ENCODE data around the gene NUP54. TPM values are rescaled to one million over a fixed set of nuclear protein-coding genes. Genes with fewer than 3 reads are reported as not detected.
A peak's percentile ranks its signal among the peaks of the same experiment; 100 is the strongest.

The NUP54 gene
- total RNA-seq, 1 donor from 2014 or later, result 28.5 TPM

DNA sequence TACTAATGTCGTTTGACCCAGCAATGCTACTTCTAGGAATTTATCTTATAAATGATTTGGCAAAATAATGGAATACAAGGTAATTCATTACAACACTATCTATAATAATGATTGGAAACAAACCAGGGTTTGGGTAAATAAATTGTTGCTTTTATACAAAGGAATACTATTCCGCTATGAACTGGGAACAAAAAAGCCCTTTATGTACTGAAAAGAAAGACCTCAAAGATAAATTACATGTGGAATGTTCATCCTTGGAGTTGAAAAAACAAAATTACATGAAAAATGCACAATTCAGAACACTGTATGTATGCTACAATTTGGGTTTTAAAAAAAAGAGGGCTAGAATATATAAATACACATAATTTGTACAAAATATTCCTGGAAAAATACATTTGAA is 5.2 kb upstream of the NUP54 start:
- no peak for DNase-seq (ENCODE audit: extremely low read depth, low read depth, low spot score)

DNA sequence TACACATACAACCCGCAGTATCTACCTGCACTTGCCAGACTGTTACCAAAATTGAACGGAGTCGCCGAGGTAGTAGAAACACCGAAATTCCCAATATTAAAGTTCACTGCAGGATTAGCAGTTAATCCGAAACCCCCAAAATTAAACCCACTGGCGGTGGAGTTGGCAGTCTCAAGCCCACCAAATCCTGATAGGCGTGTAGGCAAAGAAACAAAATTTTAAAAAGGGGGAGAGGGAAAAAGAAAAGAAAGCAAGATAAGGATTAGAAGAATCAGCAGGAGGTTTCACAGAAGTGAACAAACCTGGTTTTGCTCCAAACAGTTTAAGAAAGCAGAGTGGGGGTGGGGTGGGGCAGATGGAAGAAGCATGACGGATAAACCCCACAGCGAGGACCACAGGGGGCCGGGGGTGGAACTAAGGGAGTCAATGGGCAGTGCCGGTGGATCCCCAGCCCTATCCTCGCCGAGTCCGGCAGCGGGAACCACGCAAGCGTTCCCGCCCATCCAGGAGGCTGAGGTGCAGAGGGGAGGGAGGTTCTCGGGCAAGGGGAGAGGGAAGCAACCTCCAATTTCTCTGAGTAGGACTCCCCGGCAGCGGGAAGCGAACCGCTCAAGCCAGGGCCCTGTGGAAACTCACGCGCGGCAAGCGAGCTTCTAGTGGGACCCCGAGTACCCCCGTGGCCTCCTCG is 599 bp downstream of the NUP54 start:
- no peak for DNase-seq (ENCODE audit: extremely low read depth, low read depth, low spot score)

- DNase-seq (ENCODE audit: extremely low read depth, low read depth, low spot score), result no peak
Measured at GRCh38 chr4:76144546-76144945, 3.7 kb downstream of the NUP54 start.

DNA sequence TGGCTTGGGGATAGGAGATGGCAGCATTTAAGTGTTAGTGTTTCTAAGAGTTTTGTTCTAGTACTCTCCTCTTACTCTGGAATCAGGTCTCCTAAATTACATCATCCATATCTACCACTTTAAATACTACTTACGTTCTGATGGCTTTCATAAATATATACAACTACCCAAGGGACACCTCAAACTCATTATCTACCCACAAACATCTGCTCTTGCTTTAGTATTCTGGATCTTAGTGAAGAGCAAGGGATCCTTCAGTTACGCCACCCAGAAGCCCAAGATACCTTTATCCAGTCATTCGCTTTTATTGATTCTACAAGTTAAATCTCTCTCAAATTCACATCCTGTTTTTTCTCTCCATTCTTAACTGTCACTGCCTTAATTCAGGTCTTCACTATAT is 7.0 kb downstream of the NUP54 start:
- no peak for DNase-seq (ENCODE audit: extremely low read depth, low read depth, low spot score)

DNA sequence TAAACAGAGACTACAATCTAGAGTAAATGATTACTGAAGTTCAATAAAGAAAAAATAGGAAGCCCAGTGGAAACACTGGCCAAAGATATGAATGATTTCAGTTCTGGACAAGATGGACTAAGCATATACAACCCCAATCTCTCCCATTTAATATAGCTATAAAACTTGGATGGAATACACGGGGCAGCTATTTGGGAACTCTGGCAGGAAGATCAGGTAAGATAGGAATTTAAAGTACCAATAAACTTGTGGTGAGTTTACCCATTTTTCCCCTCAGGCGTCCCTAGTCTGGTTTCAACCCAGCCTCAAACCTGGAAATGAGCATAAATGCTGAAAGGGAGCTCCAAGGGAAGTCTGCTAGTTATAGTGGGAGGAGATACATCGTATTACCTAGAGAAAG is 20.4 kb downstream of the NUP54 start:
- DNase-seq (ENCODE audit: extremely low read depth, low read depth, low spot score), result no peak

DNA sequence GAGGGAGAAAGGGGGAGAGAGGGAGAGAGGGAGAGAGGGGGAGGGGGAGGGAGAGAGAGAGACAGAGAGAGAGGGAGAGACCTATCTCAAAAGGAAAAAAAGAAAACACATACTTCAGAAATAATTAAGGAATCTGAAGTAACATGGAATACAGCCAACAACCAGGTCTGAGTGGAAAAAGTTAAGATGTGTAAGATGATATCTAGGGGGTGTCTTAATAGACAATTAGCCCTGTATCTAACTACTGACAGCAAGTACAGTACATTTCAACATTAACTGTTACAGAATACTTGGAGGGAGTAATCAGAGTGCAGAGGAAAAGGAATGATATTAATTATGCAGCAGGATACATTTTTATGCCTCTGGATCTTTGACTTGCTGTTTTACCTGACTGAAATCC is 22.4 kb downstream of the NUP54 start:
- DNase-seq (ENCODE audit: extremely low read depth, low read depth, low spot score), result no peak

GRCh38 chr4:76120199-76120598 is 28.0 kb downstream of the NUP54 start:
- DNase-seq (ENCODE audit: extremely low read depth, low read depth, low spot score), result no peak

DNA sequence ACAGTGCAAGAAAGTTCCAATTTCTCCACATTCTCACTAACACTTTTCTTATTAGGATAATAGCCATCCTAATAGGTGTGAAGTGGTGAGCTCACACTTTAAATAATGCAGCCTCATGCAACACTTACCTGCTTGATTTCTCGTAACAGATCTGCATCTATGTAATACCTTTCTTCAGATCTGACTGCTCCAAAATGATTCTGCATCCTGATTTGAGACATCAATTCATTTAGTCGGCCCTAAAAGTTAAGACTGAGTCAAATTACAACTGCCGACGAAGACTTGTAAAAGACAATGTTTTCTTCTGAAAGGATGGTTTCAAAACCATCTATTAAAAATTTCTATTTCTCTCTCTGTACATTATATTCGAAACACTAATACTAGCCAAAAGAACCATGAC is 30.7 kb downstream of the NUP54 start:
- DNase-seq (ENCODE audit: extremely low read depth, low read depth, low spot score), result no peak

- no peak for DNase-seq (ENCODE audit: extremely low read depth, low read depth, low spot score)
Measured at GRCh38 chr4:76116821-76117220, 31.4 kb downstream of the NUP54 start.

GRCh38 chr4:76108467-76109181 is 39.6 kb downstream of the NUP54 start:
- DNase-seq (ENCODE audit: extremely low read depth, low read depth, low spot score), result no peak

DNA sequence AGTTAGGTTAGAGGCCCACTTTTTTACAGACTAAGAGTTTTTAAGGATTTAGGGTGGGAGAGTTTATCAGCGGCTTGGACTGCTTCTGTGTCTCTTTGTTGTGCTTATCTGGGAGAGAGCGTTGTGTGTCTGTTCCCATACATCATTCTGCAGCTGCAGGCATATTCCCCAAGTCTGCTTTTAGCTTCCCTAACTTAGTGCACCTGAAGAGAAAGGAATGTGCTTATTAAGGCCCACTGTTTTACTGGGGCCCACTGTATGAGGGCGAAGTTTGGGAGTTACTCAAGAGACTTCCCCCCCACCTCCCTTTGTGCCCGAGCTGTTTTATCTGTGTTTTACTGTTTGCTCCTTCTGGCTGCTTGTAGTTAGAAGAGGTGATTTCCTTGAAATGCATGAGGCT is 41.8 kb downstream of the NUP54 start:
- no peak for DNase-seq (ENCODE audit: extremely low read depth, low read depth, low spot score)

DNA sequence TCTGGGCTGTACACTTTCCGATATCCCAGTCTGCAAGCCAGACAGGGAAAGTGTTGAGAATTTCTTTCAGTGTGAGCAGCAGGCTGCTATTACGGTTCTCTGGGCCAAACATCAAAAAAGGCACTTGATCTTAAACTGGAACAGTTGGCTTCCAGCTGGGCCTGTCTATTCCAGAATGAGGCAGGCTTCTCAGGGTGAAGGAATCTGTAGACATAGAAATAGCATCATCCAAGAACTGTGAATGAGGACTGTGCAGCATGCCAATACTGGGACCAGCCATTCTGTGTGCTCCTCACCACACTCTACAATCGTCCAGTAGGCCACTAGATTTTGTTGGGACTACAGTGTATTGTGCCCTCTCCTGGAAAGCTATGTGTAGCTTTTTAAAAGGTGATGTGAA is 42.5 kb downstream of the NUP54 start:
- DNase-seq (ENCODE audit: extremely low read depth, low read depth, low spot score), result no peak

- no peak for DNase-seq (ENCODE audit: extremely low read depth, low read depth, low spot score)
Measured at GRCh38 chr4:76096076-76096475, 52.1 kb downstream of the NUP54 start.

- no peak for DNase-seq (ENCODE audit: extremely low read depth, low read depth, low spot score)
Measured at GRCh38 chr4:76095568-76095967, 52.6 kb downstream of the NUP54 start.

- no peak for DNase-seq (ENCODE audit: extremely low read depth, low read depth, low spot score)
Measured at GRCh38 chr4:76091052-76091451, 57.1 kb downstream of the NUP54 start.

GRCh38 chr4:76090241-76090691 is 57.9 kb downstream of the NUP54 start:
- peak; percentile 66 for DNase-seq (ENCODE audit: extremely low read depth, low read depth, low spot score)

GRCh38 chr4:76088719-76089118 is 59.5 kb downstream of the NUP54 start:
- DNase-seq (ENCODE audit: extremely low read depth, low read depth, low spot score), result no peak

- DNase-seq (ENCODE audit: extremely low read depth, low read depth, low spot score), result peak; percentile 45
Measured at GRCh38 chr4:76087007-76087769, 61.0 kb downstream of the NUP54 start.

- DNase-seq (ENCODE audit: extremely low read depth, low read depth, low spot score), result no peak
Measured at GRCh38 chr4:76084542-76084941, 63.7 kb downstream of the NUP54 start.

DNA sequence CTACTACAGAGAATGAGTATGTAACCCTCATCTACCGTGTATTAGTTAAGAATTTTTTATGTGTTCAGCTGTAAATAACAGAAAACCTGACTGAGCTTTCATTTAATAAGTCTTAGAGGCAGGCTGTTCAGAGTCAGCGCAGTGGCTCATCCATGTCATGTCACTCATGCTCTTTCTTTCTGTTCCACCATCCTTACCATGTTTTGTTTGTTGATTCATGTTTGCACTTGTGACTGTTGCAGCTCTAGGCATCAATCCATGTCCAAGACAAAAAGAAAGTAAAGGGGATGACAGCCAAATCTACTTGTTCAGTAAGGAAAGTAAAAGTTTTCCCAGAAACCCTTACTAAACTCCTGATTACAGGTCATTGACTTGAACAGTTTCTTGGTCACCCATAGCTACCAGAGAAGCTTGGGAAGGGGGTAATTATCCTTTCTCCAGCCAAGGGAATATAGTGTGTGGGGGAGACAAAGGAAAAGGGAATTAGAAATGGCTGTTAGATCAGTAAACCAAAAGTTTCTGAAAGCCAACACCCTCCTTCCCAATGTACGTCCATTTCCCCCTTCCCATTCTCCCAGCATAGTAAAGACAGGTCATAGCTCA is 64.7 kb downstream of the NUP54 start:
- DNase-seq (ENCODE audit: extremely low read depth, low read depth, low spot score), result no peak

DNA sequence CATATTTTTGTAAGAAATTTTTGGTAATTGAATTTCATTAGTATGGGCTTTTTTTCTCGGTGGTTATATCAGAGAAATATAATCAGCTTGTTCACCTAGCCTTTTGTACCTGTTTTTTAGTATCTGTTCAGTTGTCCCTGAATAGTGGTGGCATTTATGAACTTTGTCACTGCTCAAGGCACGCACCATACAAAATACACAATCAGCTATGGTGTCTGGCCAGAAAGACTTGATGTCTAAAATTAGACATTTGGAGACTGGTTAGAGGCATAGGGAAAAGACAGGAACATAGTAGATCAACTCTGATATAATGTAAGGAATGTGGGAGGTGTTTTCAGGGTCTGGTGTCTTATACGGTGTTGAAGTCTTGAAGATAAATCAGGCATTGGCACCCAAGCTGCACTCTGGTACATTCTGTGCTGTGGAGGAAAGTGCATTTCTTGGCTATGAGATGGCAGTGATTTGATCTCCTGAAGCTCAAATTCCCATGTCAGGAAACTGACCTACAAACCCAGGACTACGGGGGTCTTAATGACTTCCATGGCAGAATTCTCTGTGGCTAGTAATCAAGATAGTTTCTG is 70.1 kb downstream of the NUP54 start:
- DNase-seq (ENCODE audit: extremely low read depth, low read depth, low spot score), result no peak
